K562 (cell line): ENCODE results near the gene RFNG. TPM values are rescaled to one million over a fixed set of nuclear protein-coding genes. Genes with fewer than 3 reads are reported as not detected.

Experiments used
- EP400 ChIP-seq: fragments of 450-650 bp; IDR thresholded peaks from 2 replicates; pipeline ENCODE4 v1.6.1; 2017; ENCODE audit warnings: antibody characterized with exemption, mild to moderate bottlenecking, moderate library complexity
- FOXM1 ChIP-seq, 2 experiments: fragments of 450-650 bp in 1 of 2; sonication (generic) in 1 of 2; formaldehyde crosslinking in 1 of 2; IDR thresholded peaks; 2 replicates each; pipeline versions ENCODE4 v1.6.1 to v1.9.0; 2017 to 2022; ENCODE audit warnings: low read depth in 2 of 2, mild to moderate bottlenecking in 2 of 2, missing genetic modification reagents in 1 of 2, moderate library complexity in 1 of 2
- HDAC3 ChIP-seq: fragments of 450-650 bp; IDR thresholded peaks from 2 replicates; pipeline ENCODE4 v1.6.1; 2018; ENCODE audit warnings: borderline replicate concordance, mild to moderate bottlenecking, moderate library complexity; ENCODE audit not compliant: partially characterized antibody
- IRF2 ChIP-seq: sonication (generic); formaldehyde crosslinking; IDR thresholded peaks from 2 replicates; pipeline ENCODE4 v1.8.1; 2022; ENCODE audit warnings: mild to moderate bottlenecking, missing genetic modification reagents
- KDM1A ChIP-seq, 2 experiments: fragments of 450-650 bp; IDR thresholded peaks; 2 replicates each; pipeline ENCODE4 v1.6.1; 2016; ENCODE audit warnings: mild to moderate bottlenecking in 2 of 2
- TFAP4 ChIP-seq: sonication (generic); formaldehyde crosslinking; IDR thresholded peaks from 2 replicates; pipeline ENCODE4 v1.8.0; 2022; ENCODE audit warnings: missing genetic modification reagents, mild to moderate bottlenecking, moderate library complexity, borderline replicate concordance
- ZFX ChIP-seq: sonication (generic); formaldehyde crosslinking; IDR thresholded peaks from 2 replicates; pipeline ENCODE4 v1.8.0; 2022; ENCODE audit warnings: mild to moderate bottlenecking, missing genetic modification reagents, moderate library complexity
- ZNF253 ChIP-seq: fragments of 250-450 bp; sonication (Bioruptor Pico); conservative IDR thresholded peaks from 2 replicates; pipeline ENCODE4 v1.6.1; 2021; ENCODE audit warnings: mild to moderate bottlenecking
- ZNF263 ChIP-seq: sonication (generic); formaldehyde crosslinking; IDR thresholded peaks from 2 replicates; pipeline ENCODE4 v1.8.0; 2022; ENCODE audit warnings: mild to moderate bottlenecking, missing genetic modification reagents, borderline replicate concordance
- ZNF639 ChIP-seq, 2 experiments: fragments of 200-800 bp in 1 of 2; sonication (Bioruptor generic) in 1 of 2; sonication (generic) in 1 of 2; formaldehyde crosslinking in 1 of 2; IDR thresholded peaks in 1 of 2; conservative IDR thresholded peaks in 1 of 2; 2 replicates each; pipeline versions ENCODE4 v1.5.0 to v1.6.1; 2016 to 2020; ENCODE audit warnings: missing compliant biosample characterization in 1 of 2, missing genetic modification characterization in 1 of 2, missing genetic modification reagents in 1 of 2
- polyA plus RNA-seq, 8 experiments: library from polyadenylated mRNA; depleted of rRNA in 4 of 8; stranded (reverse) in 5 of 8; unstranded in 3 of 8; fragments of >200 nt; fragmentation: Nextera tagmentation in 2 of 8; fragmentation: Illumina TruSeq in 1 of 8; extraction: Ambion mirVana in 2 of 8; extraction: Trizol in 1 of 8; gene quantifications; 2 replicates each; pipeline versions ENCODE4 v1.2.1 to v1.2.3, GENCODE V29; 2011 to 2014; ENCODE audit warnings: inconsistent platforms in 1 of 8, missing spikeins in 1 of 8
- total RNA-seq, 7 experiments: library from RNA; depleted of rRNA in 6 of 7; stranded (reverse); fragments of >200 nt in 6 of 7; fragmentation: Illumina TruSeq in 2 of 7; extraction: Trizol in 2 of 7; gene quantifications; 2 replicates each; pipeline versions ENCODE4 v1.2.1 to v1.2.3, GENCODE V29; 2011 to 2021; ENCODE audit warnings: low replicate concordance in 1 of 7
- TF ChIP-seq, protein P1 (sequence below), 2 experiments: fragments of 450-650 bp; formaldehyde crosslinking in 1 of 2; IDR thresholded peaks; 2 replicates each; pipeline versions ENCODE4 v1.4.0 to v1.6.1; 2014 to 2020; ENCODE audit warnings: mild to moderate bottlenecking in 2 of 2, borderline replicate concordance in 1 of 2, low read depth in 1 of 2
- TF ChIP-seq, protein P2 (sequence below): fragments of 250-450 bp; sonication (Bioruptor Pico); IDR thresholded peaks from 2 replicates; pipeline ENCODE4 v1.5.0; 2020; ENCODE audit warnings: mild to moderate bottlenecking, borderline replicate concordance

The RFNG gene
- total and polyA plus RNA-seq, 9 of the 15 experiments (the other 6 are each of a cell fraction or from before 2014, with no cell fraction given), result 0.32 to 32.8 (median 9.5) TPM

DNA sequence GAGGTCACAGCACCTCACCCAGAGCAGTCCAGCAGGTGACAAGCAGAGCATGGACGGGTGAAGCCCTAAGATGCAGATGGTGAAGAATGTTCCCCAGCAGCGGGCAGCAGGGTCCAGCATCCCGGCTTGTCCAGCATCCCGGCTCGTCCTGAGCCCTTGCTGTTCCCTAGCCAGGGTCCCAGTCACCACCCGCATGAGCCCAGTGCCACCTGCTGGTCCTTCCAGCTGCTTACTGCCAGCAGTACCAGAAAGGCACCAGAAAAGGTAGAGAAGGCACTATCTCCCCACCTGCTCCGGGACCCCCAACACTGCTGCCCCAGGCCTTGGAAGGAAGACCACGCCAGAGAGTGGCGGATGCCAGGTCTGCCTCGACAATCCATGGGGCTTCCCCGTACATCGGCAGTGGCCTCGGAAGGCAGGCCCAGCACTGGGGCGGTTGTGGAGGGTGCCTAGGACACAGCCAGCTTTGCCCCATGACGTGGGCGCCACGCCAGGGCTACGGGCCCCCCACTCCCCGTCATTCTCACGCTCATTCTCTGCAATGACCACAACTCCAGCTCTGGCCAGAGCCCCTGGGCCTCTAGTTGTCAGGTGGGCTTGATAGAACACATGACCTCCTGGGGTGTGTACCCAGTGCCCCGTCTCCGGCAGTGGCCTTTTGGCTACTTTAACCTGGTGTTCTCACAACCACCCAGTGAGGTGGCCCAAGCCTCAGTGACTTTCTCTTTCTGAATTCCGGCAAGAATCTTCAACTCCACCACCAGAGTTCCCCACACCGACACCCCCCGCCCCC, 30.3 kb downstream of the RFNG start (continued):
- TF ChIP-seq, protein P1, sequence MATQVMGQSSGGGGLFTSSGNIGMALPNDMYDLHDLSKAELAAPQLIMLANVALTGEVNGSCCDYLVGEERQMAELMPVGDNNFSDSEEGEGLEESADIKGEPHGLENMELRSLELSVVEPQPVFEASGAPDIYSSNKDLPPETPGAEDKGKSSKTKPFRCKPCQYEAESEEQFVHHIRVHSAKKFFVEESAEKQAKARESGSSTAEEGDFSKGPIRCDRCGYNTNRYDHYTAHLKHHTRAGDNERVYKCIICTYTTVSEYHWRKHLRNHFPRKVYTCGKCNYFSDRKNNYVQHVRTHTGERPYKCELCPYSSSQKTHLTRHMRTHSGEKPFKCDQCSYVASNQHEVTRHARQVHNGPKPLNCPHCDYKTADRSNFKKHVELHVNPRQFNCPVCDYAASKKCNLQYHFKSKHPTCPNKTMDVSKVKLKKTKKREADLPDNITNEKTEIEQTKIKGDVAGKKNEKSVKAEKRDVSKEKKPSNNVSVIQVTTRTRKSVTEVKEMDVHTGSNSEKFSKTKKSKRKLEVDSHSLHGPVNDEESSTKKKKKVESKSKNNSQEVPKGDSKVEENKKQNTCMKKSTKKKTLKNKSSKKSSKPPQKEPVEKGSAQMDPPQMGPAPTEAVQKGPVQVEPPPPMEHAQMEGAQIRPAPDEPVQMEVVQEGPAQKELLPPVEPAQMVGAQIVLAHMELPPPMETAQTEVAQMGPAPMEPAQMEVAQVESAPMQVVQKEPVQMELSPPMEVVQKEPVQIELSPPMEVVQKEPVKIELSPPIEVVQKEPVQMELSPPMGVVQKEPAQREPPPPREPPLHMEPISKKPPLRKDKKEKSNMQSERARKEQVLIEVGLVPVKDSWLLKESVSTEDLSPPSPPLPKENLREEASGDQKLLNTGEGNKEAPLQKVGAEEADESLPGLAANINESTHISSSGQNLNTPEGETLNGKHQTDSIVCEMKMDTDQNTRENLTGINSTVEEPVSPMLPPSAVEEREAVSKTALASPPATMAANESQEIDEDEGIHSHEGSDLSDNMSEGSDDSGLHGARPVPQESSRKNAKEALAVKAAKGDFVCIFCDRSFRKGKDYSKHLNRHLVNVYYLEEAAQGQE (IDR thresholded peaks at IDR 0.05; ENCODE audit: borderline replicate concordance), result peak; percentile 70; the same call in 1 of the 2 replicates
- TF ChIP-seq, protein P1 (CRISPR knock-in tag; IDR thresholded peaks at IDR 0.05; ENCODE audit: low read depth), result no peak
- TF ChIP-seq, protein P2, sequence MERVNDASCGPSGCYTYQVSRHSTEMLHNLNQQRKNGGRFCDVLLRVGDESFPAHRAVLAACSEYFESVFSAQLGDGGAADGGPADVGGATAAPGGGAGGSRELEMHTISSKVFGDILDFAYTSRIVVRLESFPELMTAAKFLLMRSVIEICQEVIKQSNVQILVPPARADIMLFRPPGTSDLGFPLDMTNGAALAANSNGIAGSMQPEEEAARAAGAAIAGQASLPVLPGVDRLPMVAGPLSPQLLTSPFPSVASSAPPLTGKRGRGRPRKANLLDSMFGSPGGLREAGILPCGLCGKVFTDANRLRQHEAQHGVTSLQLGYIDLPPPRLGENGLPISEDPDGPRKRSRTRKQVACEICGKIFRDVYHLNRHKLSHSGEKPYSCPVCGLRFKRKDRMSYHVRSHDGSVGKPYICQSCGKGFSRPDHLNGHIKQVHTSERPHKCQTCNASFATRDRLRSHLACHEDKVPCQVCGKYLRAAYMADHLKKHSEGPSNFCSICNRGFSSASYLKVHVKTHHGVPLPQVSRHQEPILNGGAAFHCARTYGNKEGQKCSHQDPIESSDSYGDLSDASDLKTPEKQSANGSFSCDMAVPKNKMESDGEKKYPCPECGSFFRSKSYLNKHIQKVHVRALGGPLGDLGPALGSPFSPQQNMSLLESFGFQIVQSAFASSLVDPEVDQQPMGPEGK (CRISPR knock-in tag), result no peak
- TF ChIP-seq HDAC3 (no peak), KDM1A (IDR thresholded peaks at IDR 0.05) (no peak), EP400 (no peak), ZFX (CRISPR knock-in tag) (0 out of 2 replicates have a peak, but pooled peaks have one; percentile 16), ZNF253 (CRISPR knock-in tag) (no peak), TFAP4 (0 out of 2 replicates have a peak, but pooled peaks have one; percentile 8), IRF2 (no peak), ZNF263 (CRISPR knock-in tag) (no peak), ZNF639 (CRISPR knock-in tag; conservative IDR thresholded peaks at IDR 0.05 in 1 of 2, IDR thresholded peaks at IDR 0.05 in 1 of 2) (0 out of 4 replicates have a peak, but pooled peaks of 1 of the 2 experiments have one; percentile 17), FOXM1 (IDR thresholded peaks at IDR 0.05; ENCODE audit: low read depth) (no peak), FOXM1 (CRISPR knock-in tag; IDR thresholded peaks at IDR 0.05; ENCODE audit: low read depth) (no peak)
